GM12873 (cell line): ENCODE results near the gene SDK1.

ENCODE experiments used
- TF ChIP-seq, protein P1 (sequence below): IDR thresholded peaks from 2 replicates; pipeline ENCODE4 v1.5.1; 2012; ENCODE audit warnings: low read depth, mild to moderate bottlenecking, moderate library complexity, low read length, control low read depth; ENCODE audit not compliant: insufficient read depth; ENCODE audit errors: missing control alignments

SDK1 gene

GRCh38 chr7:3937605-3938004 lies 636.6 kb downstream of the SDK1 start:
- TF ChIP-seq, protein P1, sequence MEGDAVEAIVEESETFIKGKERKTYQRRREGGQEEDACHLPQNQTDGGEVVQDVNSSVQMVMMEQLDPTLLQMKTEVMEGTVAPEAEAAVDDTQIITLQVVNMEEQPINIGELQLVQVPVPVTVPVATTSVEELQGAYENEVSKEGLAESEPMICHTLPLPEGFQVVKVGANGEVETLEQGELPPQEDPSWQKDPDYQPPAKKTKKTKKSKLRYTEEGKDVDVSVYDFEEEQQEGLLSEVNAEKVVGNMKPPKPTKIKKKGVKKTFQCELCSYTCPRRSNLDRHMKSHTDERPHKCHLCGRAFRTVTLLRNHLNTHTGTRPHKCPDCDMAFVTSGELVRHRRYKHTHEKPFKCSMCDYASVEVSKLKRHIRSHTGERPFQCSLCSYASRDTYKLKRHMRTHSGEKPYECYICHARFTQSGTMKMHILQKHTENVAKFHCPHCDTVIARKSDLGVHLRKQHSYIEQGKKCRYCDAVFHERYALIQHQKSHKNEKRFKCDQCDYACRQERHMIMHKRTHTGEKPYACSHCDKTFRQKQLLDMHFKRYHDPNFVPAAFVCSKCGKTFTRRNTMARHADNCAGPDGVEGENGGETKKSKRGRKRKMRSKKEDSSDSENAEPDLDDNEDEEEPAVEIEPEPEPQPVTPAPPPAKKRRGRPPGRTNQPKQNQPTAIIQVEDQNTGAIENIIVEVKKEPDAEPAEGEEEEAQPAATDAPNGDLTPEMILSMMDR, result no peak

GRCh38 chr7:3942276-3942675 lies 641.2 kb downstream of the SDK1 start:
- TF ChIP-seq, protein P1, result no peak

DNA sequence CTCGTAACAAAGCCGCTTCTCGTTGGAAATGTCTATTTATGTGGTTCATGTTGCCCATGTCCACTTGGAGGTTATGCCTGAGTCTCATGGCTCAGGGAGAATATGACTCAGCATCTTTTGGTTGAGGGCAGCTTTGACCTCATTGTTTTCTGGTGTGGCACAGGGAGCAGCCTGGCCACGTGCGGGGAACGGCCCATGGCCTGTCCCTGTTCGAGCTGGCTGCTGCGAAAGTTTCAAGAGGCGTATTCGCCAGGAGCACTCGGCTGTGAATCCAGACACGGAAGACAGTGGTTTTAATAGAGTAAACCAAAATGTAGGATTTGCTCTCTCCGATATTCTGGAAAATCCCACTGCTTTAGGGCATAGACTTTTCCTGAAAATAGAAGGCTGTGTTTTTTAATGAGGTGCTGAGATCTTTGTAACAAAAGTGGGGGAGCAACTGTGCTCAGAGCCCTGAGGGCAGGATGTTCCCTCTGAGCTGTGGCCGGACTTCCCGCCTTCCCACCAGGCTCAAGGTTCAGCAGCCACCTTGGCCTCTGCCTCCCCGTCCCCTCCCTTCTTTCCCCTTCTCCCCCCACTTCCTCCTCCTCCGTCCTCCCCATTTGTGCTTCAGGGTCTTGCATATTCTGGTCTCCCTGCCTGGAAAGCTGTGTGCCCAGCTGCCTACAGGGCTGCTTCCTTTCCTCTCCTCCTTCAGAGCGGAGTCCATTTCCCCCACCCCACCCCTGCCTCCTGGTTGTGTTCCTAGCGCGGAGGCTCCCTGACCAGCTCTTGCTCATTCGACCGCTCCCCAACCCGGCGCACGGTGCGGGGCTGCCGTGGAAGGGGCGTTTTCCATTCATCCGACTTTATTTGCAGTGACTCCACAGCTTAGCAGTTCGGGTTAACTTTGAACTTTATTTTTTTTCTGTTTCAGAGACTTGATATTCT lies 642.0 kb downstream of the SDK1 start:
- TF ChIP-seq, protein P1, result no peak

DNA sequence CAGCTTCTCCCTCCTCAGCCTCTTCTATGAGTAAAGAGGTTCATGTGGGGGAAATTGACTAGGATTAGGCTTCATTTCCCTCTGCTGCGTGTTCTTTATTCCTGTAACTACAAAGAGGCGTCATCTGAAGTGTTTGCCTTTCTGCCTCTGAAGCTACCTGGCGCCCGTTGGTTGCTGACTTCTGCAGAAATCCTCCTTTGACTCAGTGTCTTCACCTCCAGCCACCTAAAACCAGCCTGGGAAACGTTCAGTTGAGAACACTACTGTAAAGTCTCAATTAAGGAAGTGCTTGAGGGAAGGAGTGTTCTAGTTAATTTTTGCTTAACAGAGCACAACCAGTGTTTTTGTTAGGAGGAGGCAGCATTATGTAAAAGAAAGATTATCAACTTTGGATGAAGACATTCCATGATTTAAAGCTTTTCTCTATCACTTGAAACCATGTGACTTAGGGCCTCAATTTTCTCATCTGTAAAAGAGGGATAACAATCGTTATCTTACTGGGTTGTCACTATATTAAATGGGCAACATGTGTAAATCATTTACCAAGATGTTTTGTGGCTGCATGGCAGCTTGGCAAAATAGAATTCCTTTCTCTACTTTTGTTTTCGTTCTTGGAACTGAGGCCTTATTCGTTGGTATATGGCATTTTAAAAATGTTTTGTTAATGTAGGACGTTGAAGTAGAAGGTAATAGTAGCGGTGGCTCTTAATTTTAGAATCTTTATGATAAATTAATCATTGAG lies 642.9 kb downstream of the SDK1 start:
- TF ChIP-seq, protein P1, result no peak

DNA sequence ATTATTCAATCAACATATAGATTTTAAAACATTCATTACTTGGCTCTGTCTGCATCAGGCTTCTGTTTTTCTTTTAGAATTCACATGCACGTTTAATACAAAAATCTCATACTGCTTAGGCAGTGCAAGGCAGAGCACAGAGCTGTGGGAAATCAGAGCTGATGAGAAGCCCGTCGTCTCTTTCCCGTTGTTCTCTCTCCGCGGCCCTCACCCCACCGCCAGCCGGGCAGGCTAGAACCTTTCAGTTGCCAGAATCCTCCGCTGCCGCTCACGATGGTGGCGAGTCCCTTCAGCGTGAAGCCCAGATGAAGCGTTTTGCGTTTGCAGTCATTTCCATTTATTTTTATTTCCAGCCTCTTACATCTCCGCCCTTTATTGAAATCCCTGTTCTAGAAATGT lies 648.2 kb downstream of the SDK1 start:
- TF ChIP-seq, protein P1, result no peak

DNA sequence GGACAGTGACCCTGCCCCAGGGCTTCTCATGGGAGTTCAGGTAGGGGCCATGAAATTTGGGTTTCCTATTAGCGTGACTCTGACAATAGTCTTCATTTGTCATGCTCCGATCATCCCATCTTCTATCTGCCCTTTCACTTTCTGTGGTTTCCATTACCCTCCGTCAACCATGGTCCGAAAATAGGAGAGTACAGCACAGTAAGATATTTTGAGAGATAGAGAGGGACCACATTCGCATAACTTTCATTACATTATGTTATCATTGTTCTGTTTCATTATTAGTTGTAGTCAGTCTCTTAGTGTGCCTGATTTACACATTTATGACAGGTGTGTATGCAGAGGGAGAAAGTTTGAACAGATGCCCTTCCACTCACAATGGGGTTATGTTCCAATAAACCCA lies 649.2 kb downstream of the SDK1 start:
- TF ChIP-seq, protein P1, result no peak
